Measurements from ENCODE around the gene HOXC13.
A peak's percentile ranks its signal among the peaks of the same experiment; 100 is the strongest.

The HOXC13 gene

GRCh38 chr12:53949631-53950436 is 11.2 kb downstream of the HOXC13 start:
- Histone ChIP-seq H3K4me3 (ENCODE audit: low read depth, low read length) (no peak overlapping the region), H3K9me3 (no peaks in the 10 kb centered on the region), H3K4me1 (no peaks in the 10 kb centered on the region; the same call in 1 of the 2 replicates), H3K36me3 (no peaks in the 10 kb centered on the region), H3K27me3 (peaks cover 100% of the 10 kb centered on the region)
- TF ChIP-seq CTCF (IDR thresholded peaks at IDR 0.05; ENCODE audit: low read depth, low read length), result no peak
- no peak for DNase-seq

DNA sequence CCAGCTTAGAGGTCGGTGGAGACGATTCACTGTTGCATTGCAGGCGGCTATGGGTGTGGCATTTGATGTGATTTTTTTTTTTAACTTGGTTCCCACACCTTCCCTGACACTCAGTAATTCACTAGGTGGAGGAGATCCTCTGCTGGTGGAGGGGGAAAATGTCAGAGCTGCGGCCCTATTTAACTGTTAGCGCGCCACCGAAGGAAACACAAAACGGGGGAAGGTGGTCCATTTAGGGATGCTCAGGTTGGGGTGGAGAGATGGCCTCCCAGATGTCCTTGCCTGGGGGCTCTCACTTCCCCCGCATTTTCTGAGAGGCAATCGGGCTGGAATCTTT is 11.8 kb downstream of the HOXC13 start:
- DNase-seq, result no peak
- H3K4me3 ChIP-seq (ENCODE audit: low read depth, low read length), result no peak overlapping the region
- no peaks in the 10 kb centered on the region for H3K9me3 ChIP-seq
- H3K4me1 ChIP-seq, result no peaks in the 10 kb centered on the region; the same call in 1 of the 2 replicates
- peaks cover 100% of the 10 kb centered on the region for H3K27me3 ChIP-seq
- peak; percentile 14; the same call in 1 of the 2 replicates for TF ChIP-seq CTCF (IDR thresholded peaks at IDR 0.05; ENCODE audit: low read depth, low read length)
- no peaks in the 10 kb centered on the region for H3K36me3 ChIP-seq

DNA sequence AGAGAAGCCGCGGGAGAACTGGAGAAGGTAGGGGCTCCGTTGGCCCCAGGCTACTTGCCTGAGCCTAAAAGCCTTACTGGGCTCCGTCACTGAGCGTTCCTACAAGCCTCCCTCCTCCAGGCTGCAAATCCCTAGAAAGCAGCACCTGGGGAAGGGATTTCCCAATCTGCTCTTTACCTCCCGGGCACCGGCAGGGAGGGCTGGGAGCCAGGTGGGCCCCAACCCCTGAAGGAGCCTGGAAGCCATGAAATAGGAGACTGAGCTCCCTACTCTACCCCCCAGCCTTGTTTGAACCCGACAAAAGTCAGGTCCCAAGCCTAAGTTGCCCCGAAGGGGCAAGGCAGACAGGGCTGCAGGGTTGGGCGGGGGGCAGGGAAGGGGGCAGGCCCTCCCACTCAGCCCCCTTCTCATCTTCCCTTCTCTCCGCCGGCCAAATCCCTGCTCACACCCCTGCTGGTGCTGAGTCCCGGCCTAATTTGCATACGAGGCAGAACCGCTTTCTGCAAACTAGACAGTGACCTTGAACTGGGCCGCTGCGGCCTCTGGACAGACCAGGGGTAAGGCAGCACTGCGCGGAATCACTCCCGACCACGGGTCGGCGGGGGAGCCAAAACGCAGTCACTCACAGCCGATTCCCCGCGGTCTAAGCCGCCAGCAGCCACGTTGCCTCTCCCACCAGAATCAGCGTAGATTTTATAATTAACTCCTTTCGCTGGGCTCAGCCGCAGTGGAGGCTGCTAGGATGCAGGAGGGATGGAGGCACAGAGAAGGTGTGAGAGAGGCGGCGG is 12.4 kb downstream of the HOXC13 start:
- Histone ChIP-seq H3K36me3 (no peaks in the 10 kb centered on the region), H3K27me3 (peaks cover 100% of the 10 kb centered on the region), H3K4me3 (ENCODE audit: low read depth, low read length) (no peak overlapping the region), H3K4me1 (no peaks in the 10 kb centered on the region; the same call in 1 of the 2 replicates), H3K9me3 (no peaks in the 10 kb centered on the region)
- DNase-seq, result no peak
- TF ChIP-seq CTCF (IDR thresholded peaks at IDR 0.05; ENCODE audit: low read depth, low read length), result no peak

DNA sequence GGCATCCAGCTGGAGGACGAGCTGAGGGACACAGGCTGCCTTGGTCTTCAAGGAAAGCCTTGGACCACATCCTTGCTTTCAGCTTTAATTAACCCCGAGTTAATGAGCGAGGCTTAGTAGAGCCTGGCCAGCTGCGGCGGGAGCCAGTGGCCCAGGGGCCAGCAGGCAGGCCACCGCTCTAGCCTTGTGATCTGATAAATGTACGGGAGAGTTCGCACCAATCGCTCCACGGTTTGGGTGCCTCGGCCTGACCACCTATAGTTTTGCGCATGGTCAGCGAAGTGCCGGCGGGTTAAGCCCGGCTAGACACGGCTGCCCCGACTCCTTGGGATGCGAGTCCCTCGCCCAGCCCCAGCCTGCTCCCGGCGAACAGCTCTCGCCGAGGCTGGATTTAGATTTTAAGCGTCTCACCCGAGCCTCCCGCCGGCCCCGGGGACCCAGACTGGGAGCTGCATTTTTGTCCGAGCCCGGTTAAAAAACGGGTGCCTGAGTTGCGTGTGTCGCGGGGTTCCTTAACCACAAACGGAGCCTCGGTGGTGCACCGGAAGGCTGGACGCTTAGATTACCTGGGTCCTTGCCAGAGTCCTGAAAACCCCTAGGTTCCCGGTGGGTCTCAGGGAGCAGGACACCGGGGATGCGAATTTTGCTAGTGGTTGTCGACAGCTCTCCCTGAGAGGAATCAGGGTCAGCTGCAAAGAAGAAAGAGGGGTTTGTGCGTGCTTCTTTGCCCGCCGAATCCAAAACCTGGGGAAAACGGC is 13.1 kb downstream of the HOXC13 start:
- H3K4me3 ChIP-seq (ENCODE audit: low read depth, low read length), result no peak overlapping the region
- no peaks in the 10 kb centered on the region; the same call in 1 of the 2 replicates for H3K4me1 ChIP-seq
- no peaks in the 10 kb centered on the region for H3K9me3 ChIP-seq
- DNase-seq, result no peak
- no peaks in the 10 kb centered on the region for H3K36me3 ChIP-seq
- no peak for TF ChIP-seq CTCF (IDR thresholded peaks at IDR 0.05; ENCODE audit: low read depth, low read length)
- H3K27me3 ChIP-seq, result peaks cover 100% of the 10 kb centered on the region

DNA sequence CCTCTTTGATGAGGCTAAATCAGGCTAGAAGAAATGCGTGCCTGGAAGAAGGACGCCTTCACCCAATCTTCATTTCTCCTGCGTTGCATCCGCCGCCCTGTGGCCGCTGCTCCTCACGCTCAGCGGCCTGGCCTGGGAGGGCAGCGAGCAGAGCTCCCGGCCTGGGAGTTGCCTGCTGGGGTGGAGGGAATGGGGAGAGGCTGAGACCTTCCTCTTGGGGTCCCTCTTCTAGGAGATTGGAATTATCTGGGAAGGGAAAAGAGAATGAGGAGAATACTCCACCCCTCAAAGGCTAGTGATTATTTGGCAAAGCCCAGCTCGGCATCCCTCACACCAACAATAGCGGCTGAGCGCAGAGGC is 13.7 kb downstream of the HOXC13 start:
- DNase-seq, result no peak
- TF ChIP-seq CTCF (IDR thresholded peaks at IDR 0.05; ENCODE audit: low read depth, low read length), result no peak; the same call in 1 of the 2 replicates
- no peaks in the 10 kb centered on the region for H3K9me3 ChIP-seq
- H3K4me1 ChIP-seq, result no peaks in the 10 kb centered on the region; the same call in 1 of the 2 replicates
- H3K36me3 ChIP-seq, result no peaks in the 10 kb centered on the region
- no peak overlapping the region for H3K4me3 ChIP-seq (ENCODE audit: low read depth, low read length)
- peaks cover 100% of the 10 kb centered on the region for H3K27me3 ChIP-seq
